ENCODE data around the gene SULT1A2.
"Not testable (repeated sequence)": the region's sequence is repeated elsewhere in the genome, so short reads cannot be mapped to it uniquely, and the experiment has no call there.

SULT1A2 gene

GRCh38 chr16:28604186-28604565 is 7.3 kb upstream of the SULT1A2 start:
- no peak overlapping the region for H3K4me2 ChIP-seq (ENCODE audit: low read depth, low read length, poor library complexity, severe bottlenecking)
- TF ChIP-seq CTCF (IDR thresholded peaks at IDR 0.05; ENCODE audit: insufficient read depth, low read length, poor library complexity, severe bottlenecking) (no peak), EZH2phosphoT487 (conservative IDR thresholded peaks at IDR 0.05; ENCODE audit: low read length) (no peak)
- H2AFZ ChIP-seq (ENCODE audit: low read depth, low read length, severe bottlenecking): no peak overlapping the region
- H3K36me3 ChIP-seq (ENCODE audit: low read length): no peaks in the 10 kb centered on the region
- no peaks in the 10 kb centered on the region for H3F3A ChIP-seq (ENCODE audit: insufficient read depth)
- no peaks in the 10 kb centered on the region for H3K79me2 ChIP-seq (ENCODE audit: insufficient read depth, low read length)
- H3K9ac ChIP-seq (ENCODE audit: low read length): no peak overlapping the region
- no peaks in the 10 kb centered on the region for H3K9me3 ChIP-seq (ENCODE audit: insufficient read depth, low read length)
- H4K20me1 ChIP-seq (ENCODE audit: low read depth, low read length): no peaks in the 10 kb centered on the region
- H3K27me3 ChIP-seq (ENCODE audit: low read length): no peaks in the 10 kb centered on the region
- H3K27ac ChIP-seq (ENCODE audit: low read depth, low read length): no peak overlapping the region
- no peaks in the 10 kb centered on the region for H3K9me2 ChIP-seq (replicated peaks; ENCODE audit: insufficient read depth, low read length)
- H3K4me3 ChIP-seq (ENCODE audit: insufficient read depth, low read length, poor library complexity, severe bottlenecking): no peak overlapping the region

GRCh38 chr16:28603381-28604185 is 6.7 kb upstream of the SULT1A2 start:
- H2AFZ ChIP-seq (ENCODE audit: low read depth, low read length, severe bottlenecking): no peak overlapping the region
- no peak overlapping the region for H3K4me3 ChIP-seq (ENCODE audit: insufficient read depth, low read length, poor library complexity, severe bottlenecking)
- H3K27ac ChIP-seq (ENCODE audit: low read depth, low read length): no peak overlapping the region
- no peaks in the 10 kb centered on the region for H3K9me2 ChIP-seq (replicated peaks; ENCODE audit: insufficient read depth, low read length)
- no peaks in the 10 kb centered on the region for H3K27me3 ChIP-seq (ENCODE audit: low read length)
- no peaks in the 10 kb centered on the region for H3F3A ChIP-seq (ENCODE audit: insufficient read depth)
- H3K9me3 ChIP-seq (ENCODE audit: insufficient read depth, low read length): no peaks in the 10 kb centered on the region
- no peaks in the 10 kb centered on the region for H3K36me3 ChIP-seq (ENCODE audit: low read length)
- H4K20me1 ChIP-seq (ENCODE audit: low read depth, low read length): no peaks in the 10 kb centered on the region
- no peak overlapping the region for H3K4me2 ChIP-seq (ENCODE audit: low read depth, low read length, poor library complexity, severe bottlenecking)
- no peaks in the 10 kb centered on the region for H3K79me2 ChIP-seq (ENCODE audit: insufficient read depth, low read length)
- no peak overlapping the region for H3K9ac ChIP-seq (ENCODE audit: low read length)
- TF ChIP-seq CTCF (IDR thresholded peaks at IDR 0.05; ENCODE audit: insufficient read depth, low read length, poor library complexity, severe bottlenecking): no peak
- no peak for TF ChIP-seq EZH2phosphoT487 (conservative IDR thresholded peaks at IDR 0.05; ENCODE audit: low read length)

- Histone ChIP-seq H3K27me3 (ENCODE audit: low read length) (no peaks in the 10 kb centered on the region), H3K9ac (ENCODE audit: low read length) (no peak overlapping the region), H3K36me3 (ENCODE audit: low read length) (no peaks in the 10 kb centered on the region), H3K9me3 (ENCODE audit: insufficient read depth, low read length) (no peaks in the 10 kb centered on the region), H3K79me2 (ENCODE audit: insufficient read depth, low read length) (no peaks in the 10 kb centered on the region), H3K27ac (ENCODE audit: low read depth, low read length) (no peak overlapping the region), H3K9me2 (replicated peaks; ENCODE audit: insufficient read depth, low read length) (no peaks in the 10 kb centered on the region), H4K20me1 (ENCODE audit: low read depth, low read length) (no peaks in the 10 kb centered on the region), H3F3A (ENCODE audit: insufficient read depth) (no peaks in the 10 kb centered on the region), H3K4me2 (ENCODE audit: low read depth, low read length, poor library complexity, severe bottlenecking) (no peak overlapping the region), H3K4me3 (ENCODE audit: insufficient read depth, low read length, poor library complexity, severe bottlenecking) (no peak overlapping the region), H2AFZ (ENCODE audit: low read depth, low read length, severe bottlenecking) (no peak overlapping the region)
- no peak for TF ChIP-seq EZH2phosphoT487 (conservative IDR thresholded peaks at IDR 0.05; ENCODE audit: low read length)
- TF ChIP-seq CTCF (IDR thresholded peaks at IDR 0.05; ENCODE audit: insufficient read depth, low read length, poor library complexity, severe bottlenecking): no peak
Observed at GRCh38 chr16:28602529-28602928, 5.7 kb upstream of the SULT1A2 start.

- not testable (repeated sequence) for H3K9me2 ChIP-seq (replicated peaks; ENCODE audit: insufficient read depth, low read length); H4K20me1 ChIP-seq (ENCODE audit: low read depth, low read length); H3K4me3 ChIP-seq (ENCODE audit: insufficient read depth, low read length, poor library complexity, severe bottlenecking); H3F3A ChIP-seq (ENCODE audit: insufficient read depth); H3K27me3 ChIP-seq (ENCODE audit: low read length); H3K4me2 ChIP-seq (ENCODE audit: low read depth, low read length, poor library complexity, severe bottlenecking); H3K36me3 ChIP-seq (ENCODE audit: low read length); H3K9ac ChIP-seq (ENCODE audit: low read length); H3K79me2 ChIP-seq (ENCODE audit: insufficient read depth, low read length); H2AFZ ChIP-seq (ENCODE audit: low read depth, low read length, severe bottlenecking); H3K9me3 ChIP-seq (ENCODE audit: insufficient read depth, low read length); H3K27ac ChIP-seq (ENCODE audit: low read depth, low read length)
Observed at GRCh38 chr16:28602062-28602461, 5.2 kb upstream of the SULT1A2 start.

GRCh38 chr16:28601589-28601988 is 4.7 kb upstream of the SULT1A2 start:
- not testable (repeated sequence) for H3K36me3 ChIP-seq (ENCODE audit: low read length); H4K20me1 ChIP-seq (ENCODE audit: low read depth, low read length); H3K9ac ChIP-seq (ENCODE audit: low read length); H3K79me2 ChIP-seq (ENCODE audit: insufficient read depth, low read length); H3K9me3 ChIP-seq (ENCODE audit: insufficient read depth, low read length); H2AFZ ChIP-seq (ENCODE audit: low read depth, low read length, severe bottlenecking); H3K27me3 ChIP-seq (ENCODE audit: low read length); H3K4me3 ChIP-seq (ENCODE audit: insufficient read depth, low read length, poor library complexity, severe bottlenecking); H3K4me2 ChIP-seq (ENCODE audit: low read depth, low read length, poor library complexity, severe bottlenecking); H3K9me2 ChIP-seq (replicated peaks; ENCODE audit: insufficient read depth, low read length); H3F3A ChIP-seq (ENCODE audit: insufficient read depth); H3K27ac ChIP-seq (ENCODE audit: low read depth, low read length)

GRCh38 chr16:28600965-28601364 is 4.1 kb upstream of the SULT1A2 start:
- not testable (repeated sequence) for H3K4me3 ChIP-seq (ENCODE audit: insufficient read depth, low read length, poor library complexity, severe bottlenecking); H3K27me3 ChIP-seq (ENCODE audit: low read length); H3K9me3 ChIP-seq (ENCODE audit: insufficient read depth, low read length); H3K36me3 ChIP-seq (ENCODE audit: low read length); H3K9ac ChIP-seq (ENCODE audit: low read length); H3K27ac ChIP-seq (ENCODE audit: low read depth, low read length); H3F3A ChIP-seq (ENCODE audit: insufficient read depth); H4K20me1 ChIP-seq (ENCODE audit: low read depth, low read length); H3K4me2 ChIP-seq (ENCODE audit: low read depth, low read length, poor library complexity, severe bottlenecking); H2AFZ ChIP-seq (ENCODE audit: low read depth, low read length, severe bottlenecking); H3K79me2 ChIP-seq (ENCODE audit: insufficient read depth, low read length); H3K9me2 ChIP-seq (replicated peaks; ENCODE audit: insufficient read depth, low read length)
